Right lobe of liver (tissue), 6 donors: ENCODE measurements around the gene SEC22A. TPM values are rescaled to one million over a fixed set of nuclear protein-coding genes. Genes with fewer than 3 reads are reported as not detected.

ENCODE experiments used
- ATAC-seq, 4 donors: fragments of 200-7000 bp; cut with Tn5 transposase; one replicate each; pipeline ENCODE4 v1.9.1; 2020; ENCODE audit warnings: mild to moderate bottlenecking in 4 of 4, moderate library complexity in 4 of 4
- DNase-seq, 3 donors: peaks; one replicate each; pipeline ENCODE4 v3.0.0-alpha.2; 2020
- H3K27ac ChIP-seq, 3 donors: fragments of 200-600 bp; one replicate each; pipeline ENCODE4 v1.8.0; 2022
- H3K27me3 ChIP-seq, 2 donors: fragments of 200-600 bp; one replicate each; pipeline ENCODE4 v1.8.0; 2022
- H3K36me3 ChIP-seq, 4 donors: fragments of 200-600 bp; sonication (generic) in 1 of 4; one replicate each; pipeline versions ENCODE4 v1.5.1 to v1.8.0; 2017 to 2022; ENCODE audit warnings: control low read depth in 1 of 4
- H3K4me1 ChIP-seq, 4 donors: fragments of 200-600 bp; sonication (generic) in 1 of 4; one replicate each; pipeline versions ENCODE4 v1.5.1 to v1.8.0; 2017 to 2022; ENCODE audit warnings: control low read depth in 1 of 4
- H3K4me3 ChIP-seq, 3 donors: fragments of 200-600 bp; one replicate each; pipeline ENCODE4 v1.8.0; 2022
- H3K9me3 ChIP-seq, 4 donors: fragments of 200-600 bp; sonication (generic) in 1 of 4; one replicate each; pipeline versions ENCODE4 v1.5.1 to v1.8.0; 2017 to 2022; ENCODE audit warnings: control low read depth in 1 of 4
- POLR2A ChIP-seq: fragments of 450-650 bp; IDR thresholded peaks from one replicate; pipeline ENCODE4 v1.6.1; 2017; ENCODE audit warnings: antibody characterized with exemption, mild to moderate bottlenecking
- WGBS: methylation state at CpG from one replicate; pipeline ENCODE4 v1.1.6; 2018; ENCODE audit warnings: low coverage, low lambda C conversion rate; ENCODE audit not compliant: insufficient coverage; ENCODE audit errors: missing lambda C conversion rate; 5-methylcytosine and 5-hydroxymethylcytosine counted together
- intact Hi-C, 2 donors: fragments of 100-400 bp; cut with DNase I; formaldehyde crosslinking; loops; one replicate each; pipeline versions ENCODE4 v1.11.2 to v1.14.1; 2022
- total RNA-seq, 6 experiments: library from RNA; depleted of rRNA in 2 of 6; stranded (reverse); fragments of >200 nt in 2 of 6; fragmentation: NEBNext Ultra II Directional in 3 of 6; extraction: Animal tissue kit (Norgen Biotek cat#: 25700) in 3 of 6; gene quantifications; one replicate each; pipeline versions ENCODE4 v1.1.0 to v1.2.4, GENCODE V29; 2016 to 2023
- TF ChIP-seq, protein P1 (sequence below), 4 donors: fragments of 200-600 bp in 3 of 4; fragments of 450-650 bp in 1 of 4; IDR thresholded peaks; one replicate each; pipeline versions ENCODE4 v1.5.1 to v1.8.0; 2016 to 2022; ENCODE audit warnings: antibody characterized with exemption in 4 of 4, mild to moderate bottlenecking in 2 of 4
- donor health status: DM: no; HTN: yes; CAD: no.
- donor health status: DM: no; HTN: no; CAD: no.
- donor health status: DM: no; HTN: no; CAD: no.
- donor health status: DM: no; HTN: yes; CAD: no.
- donor health status: DM: no; HTN: yes; CAD: no.

SEC22A gene
- total RNA-seq, 6 experiments from 2014 or later = 7.5 to 24.9 (median 11.0) TPM

- intact Hi-C loops = no loop called here
- H3K4me3 ChIP-seq = no peak overlapping the region
- no peak for TF ChIP-seq POLR2A
- ATAC-seq (no peak), DNase-seq (peak in 1 of 3 donors; percentile 29)
- H3K36me3 ChIP-seq = no peaks in the 10 kb centered on the region
- no peaks in the 10 kb centered on the region for H3K9me3 ChIP-seq
- no peak overlapping the region for H3K27ac ChIP-seq
- WGBS = 64% methylated on average over 4 of the region's 6 CpGs
- H3K27me3 ChIP-seq = no peaks in the 10 kb centered on the region
- no peaks in the 10 kb centered on the region for H3K4me1 ChIP-seq
These were observed 95.8 kb downstream of the SEC22A start for GRCh38 chr3:123297627-123297899.

DNA sequence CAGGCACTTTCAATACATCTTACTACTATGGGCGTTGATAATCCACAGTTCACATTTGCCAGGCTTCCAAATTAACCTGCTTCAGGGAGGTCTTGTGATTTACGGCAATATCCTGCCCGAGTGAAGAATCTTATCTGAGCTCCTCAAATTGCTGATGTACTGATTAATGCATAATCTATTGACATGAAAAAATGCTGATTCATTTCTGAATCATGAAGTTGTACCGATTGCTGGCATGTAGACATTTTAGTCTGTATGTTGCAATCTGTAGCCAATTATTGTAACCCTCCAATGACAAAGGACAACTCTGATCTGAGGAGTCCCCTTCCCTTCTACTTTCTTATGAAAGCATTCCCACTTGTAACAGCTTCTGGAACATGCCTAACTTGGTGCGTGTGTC is 97.2 kb downstream of the SEC22A start:
- no peaks in the 10 kb centered on the region for H3K9me3 ChIP-seq
- H3K27ac ChIP-seq = no peak overlapping the region
- no peaks in the 10 kb centered on the region for H3K36me3 ChIP-seq
- WGBS = 71% methylated on average over 5 of the region's 5 CpGs
- no peaks in the 10 kb centered on the region for H3K4me1 ChIP-seq
- no peak for ATAC-seq
- no peak for DNase-seq
- H3K27me3 ChIP-seq = no peaks in the 10 kb centered on the region
- intact Hi-C loops = no loop called here
- TF ChIP-seq, protein P1, sequence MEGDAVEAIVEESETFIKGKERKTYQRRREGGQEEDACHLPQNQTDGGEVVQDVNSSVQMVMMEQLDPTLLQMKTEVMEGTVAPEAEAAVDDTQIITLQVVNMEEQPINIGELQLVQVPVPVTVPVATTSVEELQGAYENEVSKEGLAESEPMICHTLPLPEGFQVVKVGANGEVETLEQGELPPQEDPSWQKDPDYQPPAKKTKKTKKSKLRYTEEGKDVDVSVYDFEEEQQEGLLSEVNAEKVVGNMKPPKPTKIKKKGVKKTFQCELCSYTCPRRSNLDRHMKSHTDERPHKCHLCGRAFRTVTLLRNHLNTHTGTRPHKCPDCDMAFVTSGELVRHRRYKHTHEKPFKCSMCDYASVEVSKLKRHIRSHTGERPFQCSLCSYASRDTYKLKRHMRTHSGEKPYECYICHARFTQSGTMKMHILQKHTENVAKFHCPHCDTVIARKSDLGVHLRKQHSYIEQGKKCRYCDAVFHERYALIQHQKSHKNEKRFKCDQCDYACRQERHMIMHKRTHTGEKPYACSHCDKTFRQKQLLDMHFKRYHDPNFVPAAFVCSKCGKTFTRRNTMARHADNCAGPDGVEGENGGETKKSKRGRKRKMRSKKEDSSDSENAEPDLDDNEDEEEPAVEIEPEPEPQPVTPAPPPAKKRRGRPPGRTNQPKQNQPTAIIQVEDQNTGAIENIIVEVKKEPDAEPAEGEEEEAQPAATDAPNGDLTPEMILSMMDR (IDR thresholded peaks at IDR 0.05) = no peak
- TF ChIP-seq POLR2A = no peak
- H3K4me3 ChIP-seq = no peak overlapping the region

GRCh38 chr3:123299581-123299980 is 97.8 kb downstream of the SEC22A start:
- 85% methylated on average over 6 of the region's 8 CpGs for WGBS
- Histone ChIP-seq H3K27ac (no peak overlapping the region), H3K4me1 (no peaks in the 10 kb centered on the region), H3K36me3 (no peaks in the 10 kb centered on the region), H3K9me3 (no peaks in the 10 kb centered on the region), H3K4me3 (no peak overlapping the region), H3K27me3 (no peaks in the 10 kb centered on the region)
- TF ChIP-seq POLR2A = no peak
- TF ChIP-seq, protein P1 (IDR thresholded peaks at IDR 0.05) = no peak
- intact Hi-C loops = no loop called here
- ATAC-seq (no peak), DNase-seq (peak in 1 of 3 donors; percentile 23)

DNA sequence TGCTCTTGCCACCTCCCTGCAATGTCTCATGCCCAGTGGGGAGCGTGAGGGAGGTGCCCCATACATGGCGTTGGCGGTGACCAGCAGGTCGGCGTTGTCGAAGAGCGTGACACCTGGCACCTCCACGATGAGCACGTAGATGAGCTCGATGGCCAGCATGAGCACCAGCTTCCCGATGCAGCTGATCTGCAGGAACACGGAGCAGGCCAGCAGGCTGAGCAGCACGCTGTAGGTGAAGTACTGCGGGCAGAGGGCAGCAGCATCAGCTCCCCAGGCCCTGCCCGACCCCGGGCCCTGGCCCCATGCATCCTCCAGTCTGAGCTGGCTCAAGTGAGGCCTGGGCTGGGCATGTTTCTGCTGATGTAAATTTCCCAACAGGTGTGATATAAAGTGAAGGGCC is 98.3 kb downstream of the SEC22A start:
- H3K27me3 ChIP-seq = no peaks in the 10 kb centered on the region
- WGBS = 90% methylated on average over 2 of the region's 16 CpGs
- H3K36me3 ChIP-seq = no peaks in the 10 kb centered on the region

DNA sequence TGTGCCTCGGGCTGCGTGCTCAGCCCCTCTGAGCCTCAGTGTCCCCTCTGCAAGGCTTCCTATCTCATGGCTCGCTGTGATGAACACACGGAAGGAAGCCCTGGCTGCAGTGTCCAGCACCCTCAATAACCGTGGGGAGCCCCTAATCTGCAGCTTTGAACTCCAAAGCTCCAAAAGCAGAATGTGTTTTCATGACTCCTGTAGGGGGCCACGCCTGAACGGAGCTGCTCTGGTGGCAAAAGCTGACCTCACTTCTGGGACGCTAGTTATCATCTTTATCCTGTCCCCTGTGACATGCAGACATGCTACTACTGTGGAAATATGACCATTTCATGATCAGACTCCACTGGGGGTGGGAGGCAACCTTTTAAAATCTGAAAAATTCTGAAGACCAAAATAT is 98.8 kb downstream of the SEC22A start:
- Histone ChIP-seq H3K9me3 (no peaks in the 10 kb centered on the region), H3K36me3 (no peaks in the 10 kb centered on the region), H3K4me1 (no peaks in the 10 kb centered on the region), H3K27ac (no peak overlapping the region), H3K4me3 (no peak overlapping the region), H3K27me3 (no peaks in the 10 kb centered on the region)
- intact Hi-C loops = no loop called here
- DNase-seq = peak in 1 of 3 donors; percentile 31
- ATAC-seq = no peak
- TF ChIP-seq POLR2A = no peak
- TF ChIP-seq, protein P1 (IDR thresholded peaks at IDR 0.05) = no peak
- 97% methylated on average over 5 of the region's 8 CpGs for WGBS

More for the DNA sequence above, 98.3 kb downstream of the SEC22A start:
- no peak overlapping the region for H3K4me3 ChIP-seq
- ATAC-seq = no peak
- peak in 1 of 3 donors; percentile 46 for DNase-seq
- intact Hi-C loops = no loop called here
- H3K9me3 ChIP-seq = no peaks in the 10 kb centered on the region
- H3K27ac ChIP-seq = no peak overlapping the region
- no peak for TF ChIP-seq POLR2A
- TF ChIP-seq, protein P1 (IDR thresholded peaks at IDR 0.05) = no peak
- no peaks in the 10 kb centered on the region for H3K4me1 ChIP-seq
